H1 (cell line): ENCODE data around the gene CATSPERD. TPM values are rescaled to one million over a fixed set of nuclear protein-coding genes. Genes with fewer than 3 reads are reported as not detected.

ENCODE experiments used
- CTCF ChIA-PET: fragments of 300-600 bp; sonication (Branson Sonifier 250); formaldehyde crosslinking; loops from one replicate; lab custom pipeline; 2021; ENCODE audit not compliant: partially characterized antibody; lab: Charles Lee
- POLR2A ChIA-PET: fragments of 300-600 bp; sonication (Branson Sonifier 250); formaldehyde crosslinking; loops from one replicate; lab custom pipeline; 2021; ENCODE audit warnings: inconsistent platforms; ENCODE audit not compliant: partially characterized antibody; lab: Charles Lee
- DNase-seq, 2 experiments: peaks; one replicate each; pipeline versions ENCODE4 v3.0.0 to v3.0.0-alpha.2; 2010 to 2022; ENCODE audit warnings: low spot score in 2 of 2, low read depth in 1 of 2, mixed read lengths in 1 of 2
- FAIRE-seq: peaks from 2 replicates; lab custom pipeline; 2011; peaks lifted over from hg19 to GRCh38; lab: Jason Lieb, UNC
- H2AFZ ChIP-seq: 2 replicates; pipeline ENCODE4 v1.8.1; 2012; ENCODE audit warnings: low read length, inconsistent platforms
- H2AK5ac ChIP-seq: 2 replicates; pipeline ENCODE4 v1.6.1; 2013; ENCODE audit warnings: low read depth, low read length
- H2BK120ac ChIP-seq: replicated peaks from 2 replicates; pipeline ENCODE3; 2013; ENCODE audit warnings: low read depth, low read length, inconsistent platforms
- H2BK12ac ChIP-seq: 2 replicates; pipeline ENCODE4 v1.6.1; 2013; ENCODE audit warnings: low read depth, low read length
- H2BK15ac ChIP-seq: 2 replicates; pipeline ENCODE4 v1.6.1; 2013; ENCODE audit warnings: low read length
- H2BK20ac ChIP-seq: 2 replicates; pipeline ENCODE4 v1.6.1; 2013; ENCODE audit warnings: low read length
- H2BK5ac ChIP-seq: 2 replicates; pipeline ENCODE4 v1.6.1; 2013; ENCODE audit warnings: low read depth, low read length
- H3K14ac ChIP-seq: 2 replicates; pipeline ENCODE4 v1.6.1; 2013; ENCODE audit warnings: inconsistent platforms; ENCODE audit not compliant: insufficient read length
- H3K18ac ChIP-seq: 2 replicates; pipeline ENCODE4 v1.6.1; 2013; ENCODE audit warnings: low read length; ENCODE audit errors: extremely low read depth
- H3K23ac ChIP-seq: 2 replicates; pipeline ENCODE4 v1.6.1; 2013; ENCODE audit warnings: inconsistent platforms; ENCODE audit not compliant: insufficient read length
- H3K23me2 ChIP-seq: 2 replicates; pipeline ENCODE4 v1.6.1; 2013; ENCODE audit warnings: low read depth, low read length
- H3K27ac ChIP-seq: 2 replicates; pipeline ENCODE4 v1.6.1; 2011; ENCODE audit warnings: low read depth, low read length, inconsistent platforms
- H3K27me3 ChIP-seq, 4 experiments: replicated peaks in 1 of 4; 1 replicate in 1 of 4; 2 replicates in 3 of 4; pipeline versions ENCODE4 v1.6.1 to v1.8.1; 2011 to 2013; ENCODE audit warnings: low read length in 3 of 4, mild to moderate bottlenecking in 3 of 4, inconsistent platforms in 2 of 4, mixed read lengths in 2 of 4, moderate library complexity in 1 of 4; ENCODE audit not compliant: control insufficient read depth in 3 of 4, insufficient read depth in 3 of 4; ENCODE audit errors: extremely low read depth in 1 of 4
- H3K36me3 ChIP-seq, 4 experiments: 2 replicates each; pipeline versions ENCODE4 v1.6.1 to v1.8.1; 2011 to 2013; ENCODE audit warnings: mild to moderate bottlenecking in 4 of 4, low read length in 3 of 4, moderate library complexity in 2 of 4, control low read depth in 1 of 4, inconsistent platforms in 1 of 4; ENCODE audit not compliant: insufficient read depth in 4 of 4, control insufficient read depth in 2 of 4
- H3K4ac ChIP-seq: replicated peaks from 2 replicates; pipeline ENCODE3; 2013; ENCODE audit warnings: low read length, low read depth, mixed read lengths, inconsistent platforms; ENCODE audit not compliant: insufficient read length
- H3K4me1 ChIP-seq, 4 experiments: replicated peaks in 1 of 4; 1 replicate in 1 of 4; 2 replicates in 3 of 4; pipeline versions ENCODE4 v1.6.1 to v1.8.1; 2011 to 2013; ENCODE audit warnings: low read length in 3 of 4, inconsistent platforms in 2 of 4, mixed read lengths in 1 of 4; ENCODE audit not compliant: insufficient read depth in 4 of 4, control insufficient read depth in 3 of 4
- H3K4me2 ChIP-seq, 2 experiments: 2 replicates each; pipeline versions ENCODE4 v1.6.1 to v1.8.1; 2011 to 2013; ENCODE audit warnings: low read depth in 2 of 2, low read length in 2 of 2, control low read depth in 1 of 2, inconsistent platforms in 1 of 2, mild to moderate bottlenecking in 1 of 2; ENCODE audit not compliant: insufficient read depth in 1 of 2
- H3K4me3 ChIP-seq, 4 experiments: fragments of 200-600, 300-600 bp in 1 of 4; sonication (generic), shearing (Covaris generic), sonication (Bioruptor Twin) in 1 of 4; 2 replicates each; pipeline versions ENCODE4 v1.5.1 to v1.8.1; 2011 to 2016; ENCODE audit warnings: low read length in 4 of 4, low read depth in 3 of 4, control low read depth in 2 of 4, inconsistent platforms in 2 of 4, mild to moderate bottlenecking in 2 of 4, mixed read lengths in 1 of 4, moderate library complexity in 1 of 4; ENCODE audit not compliant: insufficient read depth in 2 of 4; ENCODE audit errors: extremely low read depth in 1 of 4
- H3K56ac ChIP-seq: replicated peaks from 2 replicates; pipeline ENCODE3; 2013; ENCODE audit warnings: low read depth, mild to moderate bottlenecking, mixed read lengths, low read length, inconsistent platforms; ENCODE audit not compliant: insufficient read length
- H3K79me1 ChIP-seq: 2 replicates; pipeline ENCODE4 v1.6.1; 2013; ENCODE audit warnings: low read depth, low read length, control low read depth
- H3K79me2 ChIP-seq, 2 experiments: 2 replicates each; pipeline versions ENCODE4 v1.6.1 to v1.8.1; 2012 to 2013; ENCODE audit warnings: low read length in 2 of 2, mild to moderate bottlenecking in 2 of 2, inconsistent platforms in 1 of 2; ENCODE audit not compliant: insufficient read depth in 2 of 2, control insufficient read depth in 1 of 2
- H3K9ac ChIP-seq, 4 experiments: replicated peaks in 1 of 4; 1 replicate in 1 of 4; 2 replicates in 3 of 4; pipeline versions ENCODE4 v1.6.1 to v1.8.1; 2011 to 2013; ENCODE audit warnings: low read depth in 3 of 4, low read length in 3 of 4, control low read depth in 2 of 4, mild to moderate bottlenecking in 2 of 4, moderate library complexity in 2 of 4, inconsistent platforms in 1 of 4; ENCODE audit errors: extremely low read depth in 1 of 4
- H3K9me3 ChIP-seq, 2 experiments: 2 replicates each; pipeline versions ENCODE4 v1.6.1 to v1.8.1; 2012 to 2013; ENCODE audit warnings: mild to moderate bottlenecking in 2 of 2, moderate library complexity in 2 of 2, control low read depth in 1 of 2, inconsistent platforms in 1 of 2, low read depth in 1 of 2, low read length in 1 of 2, mixed read lengths in 1 of 2; ENCODE audit not compliant: insufficient read depth in 2 of 2
- H4K20me1 ChIP-seq, 2 experiments: replicated peaks in 1 of 2; 2 replicates each; pipeline versions ENCODE3 to v1.8.1; 2011 to 2013; ENCODE audit warnings: inconsistent platforms in 2 of 2, low read length in 2 of 2, mild to moderate bottlenecking in 1 of 2; ENCODE audit not compliant: insufficient read depth in 2 of 2, control insufficient read depth in 1 of 2
- H4K5ac ChIP-seq: 2 replicates; pipeline ENCODE4 v1.6.1; 2013; ENCODE audit warnings: low read length, low read depth, mixed read lengths, inconsistent platforms; ENCODE audit not compliant: insufficient read length
- H4K8ac ChIP-seq: 2 replicates; pipeline ENCODE4 v1.8.0; 2013; ENCODE audit warnings: mild to moderate bottlenecking, moderate library complexity, low read length, inconsistent platforms; ENCODE audit not compliant: insufficient read depth; ENCODE audit errors: extremely low read depth
- H4K91ac ChIP-seq: replicated peaks from 2 replicates; pipeline ENCODE3; 2013; ENCODE audit warnings: low read length, mixed read lengths, inconsistent platforms; ENCODE audit not compliant: insufficient read length
- ATF2 ChIP-seq: IDR thresholded peaks from 2 replicates; pipeline ENCODE4 v1.6.1; 2012; ENCODE audit warnings: low read length, inconsistent platforms
- CBX5 ChIP-seq: fragments of 300-800, 300-1000 bp; sonication (generic); IDR thresholded peaks from 2 replicates; pipeline ENCODE4 v1.7.1; 2016; ENCODE audit warnings: antibody characterized with exemption, low read length, low read depth
- HDAC2 ChIP-seq, 2 experiments: fragments of 300-600 bp in 1 of 2; sonication (generic) in 1 of 2; IDR thresholded peaks; 2 replicates each; pipeline ENCODE4 v1.6.1; 2011 to 2012; ENCODE audit warnings: low read depth in 2 of 2, low read length in 2 of 2, mild to moderate bottlenecking in 2 of 2, moderate library complexity in 2 of 2, borderline replicate concordance in 1 of 2, inconsistent platforms in 1 of 2
- NRF1 ChIP-seq: IDR thresholded peaks from 2 replicates; pipeline ENCODE4 v1.6.1; 2011; ENCODE audit warnings: mild to moderate bottlenecking, low read depth, low read length, improper control_type of control experiment
- SIRT6 ChIP-seq: IDR thresholded peaks from one replicate; pipeline ENCODE4 v1.7.1; 2012; ENCODE audit warnings: low read length, inconsistent platforms
- SP1 ChIP-seq: IDR thresholded peaks from 2 replicates; pipeline ENCODE4 v1.6.1; 2011; ENCODE audit warnings: low read depth, low read length
- TBP ChIP-seq: IDR thresholded peaks from 2 replicates; pipeline ENCODE4 v1.6.1; 2011; ENCODE audit warnings: low read depth, low read length, improper control_type of control experiment
- USF2 ChIP-seq: IDR thresholded peaks from 2 replicates; pipeline ENCODE4 v1.6.1; 2011; ENCODE audit warnings: low read length, improper control_type of control experiment
- ZNF274 ChIP-seq: IDR thresholded peaks from 2 replicates; pipeline ENCODE4 v1.7.0; 2012; ENCODE audit warnings: low read length, borderline replicate concordance; ENCODE audit errors: extremely low read depth
- WGBS, 2 experiments: shearing (Covaris generic) in 1 of 2; methylation state at CpG; one replicate each; pipeline versions ENCODE4 v1.1.6 to v1.1.7; 2013 to 2015; ENCODE audit warnings: low lambda C conversion rate in 2 of 2, mixed read lengths in 2 of 2, inconsistent platforms in 1 of 2, low coverage in 1 of 2, missing lambda C conversion rate in 1 of 2; ENCODE audit not compliant: insufficient replicate concordance in 2 of 2, insufficient coverage in 1 of 2, insufficient read length in 1 of 2; ENCODE audit errors: extremely low coverage in 1 of 2, missing lambda C conversion rate in 1 of 2; 5-methylcytosine and 5-hydroxymethylcytosine counted together
- polyA plus RNA-seq, 7 experiments: library from polyadenylated mRNA; depleted of rRNA in 3 of 7; stranded (reverse) in 5 of 7; unstranded in 2 of 7; fragments of >200 nt in 5 of 7; fragments of 200-250 nt in 2 of 7; gene quantifications; 1 replicate in 5 of 7; 2 replicates in 1 of 7; 4 replicates in 1 of 7; pipeline versions ENCODE4 v1.2.1 to v1.2.3, GENCODE V29; 2011 to 2013; ENCODE audit warnings: missing spikeins in 2 of 7, mixed read lengths in 2 of 7
- total RNA-seq: library from RNA; stranded (reverse); fragmentation: NEBNext Ultra II Directional; extraction: Animal tissue kit (Norgen Biotek cat#: 25700); gene quantifications from 2 replicates; pipeline ENCODE4 v1.2.1, GENCODE V29; 2021

CATSPERD gene
- total and polyA plus RNA-seq, 2 of the 8 experiments (the other 6 are each of a cell fraction or from before 2014, with no cell fraction given): 0.12 TPM; not detected in 1

- Histone ChIP-seq H4K8ac (no peak overlapping the region; the same call in 1 of the 2 replicates), H3K56ac (no peak overlapping the region), H3K79me1 (peaks cover 3% of the 10 kb centered on the region; the same call in 1 of the 2 replicates), H2AK5ac (no peak overlapping the region), H3K27me3 (no peaks in the 10 kb centered on the region), H3K79me2 (no peaks in the 10 kb centered on the region), H3K23me2 (peaks cover 17% of the 10 kb centered on the region; the same call in 1 of the 2 replicates), H2BK12ac (no peak overlapping the region), H2BK20ac (no peak overlapping the region), H3K4ac (peak overlapping the region; percentile 69), H2BK120ac (no peak overlapping the region), H3K4me2 (no peak overlapping the region), H4K91ac (no peak overlapping the region), H3K9ac (no peak overlapping the region), H3K27ac (no peak overlapping the region), H2BK5ac (no peak overlapping the region), H4K5ac (no peak overlapping the region), H3K4me3 (no peak overlapping the region), H3K18ac (no peak overlapping the region), H3K14ac (no peak overlapping the region), H3K4me1 (peaks cover 0 to 8% (median 2%) of the 10 kb centered on the region in 4 experiments; a peak in 5 of 7 replicates), H2BK15ac (no peak overlapping the region), H2AFZ (no peak overlapping the region), H3K23ac (no peak overlapping the region), H4K20me1 (peaks cover 0 to 3% of the 10 kb centered on the region in 2 experiments), H3K9me3 (no peaks in the 10 kb centered on the region), H3K36me3 (peaks cover 0 to 2% (median 0%) of the 10 kb centered on the region in 4 experiments; a peak in 1 of 8 replicates)
- 92% methylated on average over 16 of the region's 17 CpGs; no CpG with 5 or more reads in 1 of the 2 experiments for WGBS, 2 experiments
- POLR2A ChIA-PET: interaction anchor here (0.7 to 4.1 kb wide), 5 partner anchors 10 to 55 kb away, joined by 3 to 51 read pairs (median 8); partner anchors contain the start of genes RPL36, SAFB and SAFB2
- FAIRE-seq: no peak
- no peak for DNase-seq
- CTCF ChIA-PET: interaction anchor here (0.6 to 3.0 kb wide), 2 partner anchors 10 to 13 kb away, joined by 3 to 26 read pairs; partner anchors contain the start of gene RPL36
- TF ChIP-seq SIRT6: no peak
- no peak for TF ChIP-seq ZNF274
- no peak for TF ChIP-seq HDAC2 (IDR thresholded peaks at IDR 0.05; ENCODE audit: borderline replicate concordance in 1 of 2, low read depth in 2 of 2, low read length in 2 of 2)
- TF ChIP-seq NRF1: no peak
- TF ChIP-seq SP1: no peak
- TF ChIP-seq CBX5: no peak
- no peak for TF ChIP-seq ATF2
- TF ChIP-seq TBP: no peak
- no peak for TF ChIP-seq USF2
Observed at GRCh38 chr19:5676105-5676771, 44.2 kb upstream of the CATSPERD start.
